NCI-H128 (cell line): ENCODE data around the gene CAPN13.

ENCODE experiments used
- DNase-seq: peaks from one replicate; lab custom pipeline; 2025; ENCODE audit not compliant: unreplicated experiment; lab: John Stamatoyannopoulos, UW

The CAPN13 gene

GRCh38 chr2:30732376-30732775 lies 74.9 kb downstream of the CAPN13 start:
- DNase-seq = no peak

DNA sequence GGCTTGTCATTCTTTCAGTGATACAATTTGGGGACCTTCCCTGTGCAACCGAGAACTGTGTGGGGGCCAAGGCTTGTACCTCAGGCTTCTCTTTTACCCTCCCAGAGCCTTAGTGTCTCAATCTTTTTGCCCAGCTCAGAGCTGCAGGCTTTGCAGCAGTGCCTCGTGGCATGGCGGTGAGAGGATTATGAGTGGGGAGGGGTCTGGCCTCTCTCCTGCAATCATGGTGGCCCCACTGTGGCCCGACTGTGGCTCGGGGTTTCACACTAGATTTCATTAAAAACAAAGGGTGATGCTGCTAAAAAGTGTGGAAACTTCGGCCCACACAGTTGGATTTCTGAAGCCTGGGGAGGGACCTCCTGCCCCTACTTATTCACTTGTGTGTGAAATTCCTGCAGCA lies 75.5 kb downstream of the CAPN13 start:
- no peak for DNase-seq

DNA sequence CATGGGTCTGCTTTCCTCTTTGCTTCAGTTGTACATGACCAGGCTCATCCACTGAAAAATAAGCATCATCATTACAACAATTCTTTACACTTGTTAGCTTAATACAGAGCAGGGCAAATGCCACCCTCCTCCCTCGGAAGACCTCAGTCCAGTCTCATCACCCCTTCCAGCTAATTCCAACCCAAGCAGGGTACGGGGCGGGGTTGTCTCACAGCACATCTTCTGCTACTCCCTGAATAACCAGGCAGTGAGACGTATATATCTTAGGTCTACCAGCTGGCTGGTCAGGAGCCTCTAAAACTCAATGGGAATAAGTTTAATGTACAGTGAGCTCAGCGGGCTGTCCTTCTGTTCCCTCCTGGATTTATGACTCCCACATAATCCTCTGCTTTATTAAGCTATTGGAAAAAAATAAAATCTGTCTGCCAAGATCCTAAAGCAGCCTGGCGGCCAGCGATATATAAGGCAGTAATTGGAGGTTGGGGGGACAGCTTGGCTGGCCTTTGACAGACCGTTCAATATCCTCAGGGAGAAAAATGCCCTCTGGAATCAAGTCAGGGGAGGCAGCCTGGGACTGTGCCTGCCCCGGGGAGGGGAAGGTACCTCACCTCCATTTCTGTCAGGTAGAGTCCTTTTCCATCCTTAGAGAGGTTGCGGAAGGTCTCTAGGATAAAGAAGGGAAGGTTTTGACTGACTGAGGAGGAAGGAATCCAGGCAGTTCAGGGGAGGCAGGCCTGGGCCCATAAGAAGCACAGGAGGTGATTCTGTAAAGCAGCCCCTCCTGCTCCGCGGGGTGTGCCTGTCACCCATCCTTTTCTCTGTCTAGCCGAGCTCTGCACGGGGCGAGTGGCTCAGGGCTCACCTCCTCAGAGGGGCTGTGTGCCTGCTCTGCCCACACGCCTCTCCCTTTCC lies 76.3 kb downstream of the CAPN13 start:
- DNase-seq = no peak

DNA sequence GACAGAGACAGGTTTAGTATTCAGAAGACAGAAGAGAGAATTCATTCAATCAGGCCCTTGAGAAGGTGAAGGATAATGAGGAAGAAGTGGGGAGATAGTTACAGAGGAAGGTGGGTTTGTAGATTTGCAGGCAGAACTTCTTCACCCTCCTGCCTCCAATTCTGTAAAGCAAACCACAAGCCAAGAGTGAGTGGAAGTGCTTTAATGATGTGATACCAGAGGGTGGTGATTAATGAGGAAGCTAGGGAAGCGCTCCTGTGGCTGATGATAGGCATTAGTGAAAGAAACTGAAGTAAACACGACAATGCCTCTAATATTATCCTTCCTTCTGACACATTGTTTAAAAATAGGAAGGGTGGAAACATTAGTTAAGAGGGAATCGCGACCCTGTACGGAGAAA lies 78.2 kb downstream of the CAPN13 start:
- DNase-seq = no peak

- DNase-seq = no peak
Measured at GRCh38 chr2:30722936-30723725, 84.1 kb downstream of the CAPN13 start.

DNA sequence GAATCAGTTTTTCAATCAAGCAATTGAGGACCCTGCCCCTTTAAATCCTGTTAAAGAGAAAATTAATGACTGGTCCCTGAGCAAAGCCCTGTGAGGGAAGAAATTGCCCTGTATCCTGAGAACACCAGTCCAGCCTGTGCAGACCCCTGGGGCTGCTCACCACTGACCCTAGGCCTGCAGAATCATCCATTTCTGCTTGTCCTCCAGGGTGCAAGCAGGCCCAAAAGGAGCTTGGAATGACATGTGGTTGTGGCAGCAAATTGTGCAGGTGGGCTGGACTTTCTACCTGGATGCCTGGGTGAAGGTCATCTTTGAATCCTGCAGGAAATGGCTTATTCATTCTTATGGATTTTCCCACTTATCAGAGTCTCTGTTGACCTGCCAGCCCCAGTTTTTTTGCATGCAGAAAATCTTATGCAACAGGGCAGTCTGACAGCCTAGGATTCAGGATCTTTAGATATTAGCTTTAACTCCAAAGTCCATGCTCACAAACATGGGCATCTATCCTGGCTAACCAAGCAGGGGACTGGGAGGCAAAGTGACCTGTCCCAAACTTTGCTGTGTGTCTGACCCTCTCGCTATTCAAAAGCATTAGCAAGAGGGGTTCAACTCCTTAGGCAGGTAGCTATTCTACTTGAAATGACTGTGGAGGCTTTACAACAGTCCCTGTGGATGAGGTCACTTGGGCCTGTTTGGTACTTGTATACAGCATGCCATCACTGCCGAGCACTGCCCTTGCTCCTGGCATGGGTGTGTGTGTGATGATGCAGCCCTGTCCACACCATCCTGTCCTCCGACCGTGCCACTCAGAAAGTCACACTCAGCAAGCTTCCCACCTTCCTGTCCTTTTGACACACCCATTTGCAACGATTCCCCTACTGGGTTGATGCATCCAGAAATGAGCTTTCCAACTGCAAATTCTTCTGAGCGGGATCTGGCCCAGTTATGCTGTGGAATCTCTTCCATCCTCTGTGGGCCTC lies 85.3 kb downstream of the CAPN13 start:
- no peak for DNase-seq

GRCh38 chr2:30721241-30721640 lies 86.0 kb downstream of the CAPN13 start:
- no peak for DNase-seq

DNA sequence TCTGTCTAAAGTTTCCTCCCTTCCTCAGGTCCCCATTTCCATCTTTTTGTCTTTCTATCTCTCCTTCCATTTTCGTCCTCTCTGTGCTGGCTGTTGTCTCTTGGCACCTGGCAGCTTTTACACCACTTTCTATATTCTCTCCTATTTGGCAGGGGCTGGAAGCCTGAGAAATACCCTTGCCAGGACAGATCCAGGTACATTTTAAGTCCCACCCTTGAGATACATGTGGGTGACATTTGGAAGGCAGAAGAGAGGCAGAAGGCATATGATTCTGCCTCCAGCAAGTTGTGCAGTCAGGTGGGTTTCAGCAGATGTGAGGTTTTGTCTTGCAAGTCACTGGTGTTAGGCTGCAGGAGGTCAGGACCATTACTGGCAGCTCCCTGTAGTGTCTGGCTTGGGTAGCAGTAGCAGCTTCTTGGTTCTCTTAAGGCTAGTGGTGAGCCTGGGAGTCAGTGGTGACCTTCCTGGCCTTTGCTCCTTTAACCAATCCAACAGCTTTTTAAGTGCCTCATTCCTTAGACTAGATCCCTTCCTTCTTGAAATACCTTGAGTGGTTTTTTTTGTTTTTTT lies 90.1 kb downstream of the CAPN13 start:
- no peak for DNase-seq

- no peak for DNase-seq
Measured at GRCh38 chr2:30716123-30716900, 90.9 kb downstream of the CAPN13 start.

DNA sequence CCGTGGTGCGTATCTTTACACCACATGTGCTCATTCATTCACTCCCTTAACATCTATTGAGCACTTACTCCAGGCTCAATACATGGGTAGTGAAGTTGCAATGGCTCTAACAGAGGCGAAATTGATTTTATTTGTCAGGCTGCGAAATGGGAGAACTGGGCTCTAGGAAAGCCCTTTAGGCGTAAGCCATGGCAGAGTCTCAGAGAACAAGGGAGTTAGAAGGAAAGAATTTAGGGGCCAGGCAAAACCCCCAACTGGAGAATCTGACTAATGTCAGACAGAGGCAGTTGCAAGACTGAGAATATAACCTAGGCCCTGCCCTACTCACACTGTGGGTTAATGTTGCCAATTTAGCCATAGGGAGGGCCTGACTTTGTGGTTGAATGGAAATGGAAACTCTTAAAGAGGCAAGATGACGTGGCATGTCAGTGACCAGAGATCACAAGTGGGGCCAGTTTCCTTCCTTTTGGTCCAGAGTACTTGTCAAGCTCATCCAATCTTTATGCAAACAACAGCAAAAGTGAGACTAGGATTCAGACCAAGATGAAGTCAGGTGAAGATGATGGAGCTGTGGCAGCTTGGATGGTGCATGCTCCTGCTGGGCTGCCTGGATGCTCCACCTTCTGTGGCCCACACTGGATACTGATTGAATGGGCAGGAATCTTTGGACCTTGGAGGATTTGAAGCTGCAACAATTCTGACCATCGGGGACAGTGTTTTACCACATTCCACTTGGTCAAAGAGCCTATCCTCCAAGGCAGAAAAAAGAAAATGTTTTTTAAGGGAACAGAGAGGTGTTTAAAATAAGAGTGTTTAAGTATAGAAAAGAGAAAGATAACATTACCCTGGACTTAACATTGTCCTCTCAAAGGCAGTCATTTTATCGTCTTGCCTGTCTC lies 92.2 kb downstream of the CAPN13 start:
- no peak for DNase-seq

DNA sequence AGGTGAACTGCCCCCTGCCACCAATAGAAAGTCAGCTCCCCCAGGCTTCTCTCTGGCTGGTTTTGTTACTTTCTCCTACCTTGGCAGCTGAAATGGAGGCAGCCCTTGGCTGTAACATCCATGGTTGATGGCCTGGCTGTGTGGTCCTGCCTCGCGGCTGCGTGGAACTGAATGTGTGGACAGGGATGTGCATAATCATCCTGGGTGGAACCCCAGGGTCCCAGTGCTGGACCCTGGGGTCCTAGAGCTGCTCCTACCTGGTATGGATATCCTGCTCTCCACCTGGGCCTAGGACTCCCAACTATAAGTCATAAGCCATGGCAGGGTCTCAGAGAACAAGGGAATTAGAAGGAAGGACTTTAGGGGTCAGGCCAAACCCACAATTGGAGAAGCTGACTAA lies 93.5 kb downstream of the CAPN13 start:
- no peak for DNase-seq

DNA sequence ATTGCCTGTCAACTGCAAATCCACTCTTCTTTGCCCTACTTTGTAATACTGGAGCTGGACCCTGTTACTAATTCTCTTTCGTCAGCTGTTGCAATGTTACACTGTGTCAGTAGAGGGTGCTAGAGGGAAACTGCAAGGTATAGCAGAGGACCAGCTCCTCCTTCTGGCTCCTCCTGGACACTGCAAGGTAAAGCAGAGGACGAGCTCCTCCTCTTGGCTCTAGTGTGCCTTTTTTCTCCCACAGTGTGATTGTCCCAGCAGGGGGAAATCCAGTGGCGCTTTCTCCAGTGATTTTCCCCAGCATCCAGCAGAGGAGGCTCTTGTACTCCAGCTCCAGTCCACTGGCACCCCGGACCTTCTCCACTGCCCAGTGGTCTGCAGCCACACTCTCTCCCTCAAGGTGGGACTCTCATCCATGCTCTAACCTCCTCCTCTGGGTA lies 95.6 kb downstream of the CAPN13 start:
- DNase-seq = peak; percentile 86

- DNase-seq = no peak
Measured at GRCh38 chr2:30710461-30710860, 96.8 kb downstream of the CAPN13 start.

DNA sequence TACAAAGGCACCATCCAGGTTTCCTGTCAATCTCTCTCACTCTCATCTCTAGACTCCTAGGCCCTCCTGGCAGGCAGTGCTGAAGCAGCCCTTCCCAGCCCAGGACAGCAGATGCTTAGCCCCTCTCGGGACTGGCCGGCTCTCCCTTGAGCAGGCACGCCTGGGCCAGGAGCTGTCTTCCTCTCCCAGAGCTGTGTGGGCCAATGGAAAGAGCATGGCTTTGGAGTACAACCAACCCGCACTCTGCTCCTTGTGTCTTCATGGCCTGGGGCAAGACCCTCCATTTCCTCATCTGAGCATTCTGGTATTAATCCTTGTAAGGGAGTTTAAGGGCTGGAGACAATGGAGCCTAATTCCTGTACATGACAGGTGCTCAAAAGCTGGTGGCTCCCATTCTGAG lies 97.2 kb downstream of the CAPN13 start:
- DNase-seq = no peak

- DNase-seq = no peak
Measured at GRCh38 chr2:30709516-30709915, 97.7 kb downstream of the CAPN13 start.

DNA sequence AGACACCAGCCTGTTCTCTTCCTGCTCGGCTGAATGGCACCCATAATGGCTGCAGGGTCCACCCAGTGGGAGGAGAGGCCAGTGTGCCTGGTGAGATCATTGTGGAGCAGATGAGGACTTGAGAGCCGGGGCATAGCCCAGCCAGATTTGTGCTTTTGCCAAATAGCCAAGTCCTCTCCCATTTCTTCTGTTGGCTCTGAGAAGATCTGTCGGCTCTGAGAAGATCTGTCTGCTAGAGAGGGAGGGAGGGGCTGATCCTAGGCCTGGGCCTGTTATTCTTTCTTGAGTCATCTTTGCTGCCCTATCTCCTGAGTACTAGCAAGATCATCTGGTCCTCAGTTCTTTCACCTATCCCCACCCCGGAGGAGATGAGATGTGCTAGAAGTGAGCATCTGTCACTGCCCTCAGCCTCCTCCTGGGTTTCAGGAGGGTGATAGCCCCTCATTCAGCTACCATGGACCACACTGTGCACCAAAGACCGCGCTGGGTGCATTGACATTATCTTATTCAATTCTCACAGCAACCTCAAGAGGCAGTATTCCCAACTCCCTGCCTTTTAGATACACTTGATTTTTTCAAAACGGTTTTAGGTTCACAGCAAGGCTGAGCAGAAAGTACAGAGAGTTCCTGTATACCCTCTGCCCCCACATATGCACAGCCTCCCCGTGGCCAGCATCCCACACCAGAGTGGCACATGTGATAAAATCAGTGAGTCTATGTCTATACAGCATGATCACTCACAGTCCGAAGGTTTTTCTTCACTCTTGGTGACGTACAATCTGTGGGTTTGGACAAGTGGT lies 98.6 kb downstream of the CAPN13 start:
- DNase-seq = no peak

GRCh38 chr2:30707304-30707903 lies 99.8 kb downstream of the CAPN13 start:
- DNase-seq = no peak
